22Rv1 (cell line): ENCODE measurements around the gene SLC22A17.

Experiments used
- CTCF ChIP-seq: fragments of 450-650 bp; IDR thresholded peaks from 2 replicates; pipeline ENCODE4 v1.5.1; 2017; ENCODE audit warnings: mild to moderate bottlenecking
- ZFX ChIP-seq: fragments of 450-650 bp; IDR thresholded peaks from 2 replicates; pipeline ENCODE4 v1.6.1; 2017; ENCODE audit warnings: antibody characterized with exemption, borderline replicate concordance

GRCh38 chr14:23301969-23302289 is 50.8 kb downstream of the SLC22A17 start:
- TF ChIP-seq CTCF, result no peak
- TF ChIP-seq ZFX, result no peak
